NCI-H1930 (cell line): ENCODE results near the gene ZBTB17.
"Not testable (repeated sequence)": the region's sequence is repeated elsewhere in the genome, so short reads cannot be mapped to it uniquely, and the experiment has no call there.

Source experiments
- DNase-seq, 2 experiments: peaks; one replicate each; lab custom pipeline; 2025; lab: John Stamatoyannopoulos, UW

ZBTB17 gene

GRCh38 chr1:15975805-15976680 is at the start of gene ZBTB17:
TSS of gene ZBTB17 (minus strand) at chr1:15976101. CDS start at chr1:15948495, 27,606 bp downstream.
- DNase-seq: peak; percentile 93 to 94

- DNase-seq: no peak
These were observed 47.3 kb upstream of the ZBTB17 start for GRCh38 chr1:16023050-16023653.

- DNase-seq: no peak
These were observed 46.5 kb upstream of the ZBTB17 start for GRCh38 chr1:16022393-16022792.

- DNase-seq: no peak
These were observed 45.8 kb upstream of the ZBTB17 start, which contains the start of gene CLCNKA for GRCh38 chr1:16021681-16022080. TSS of gene CLCNKA (plus strand) at chr1:16022036. CDS start at chr1:16022620, 584 bp downstream.

GRCh38 chr1:16020878-16021277 is 45.0 kb upstream of the ZBTB17 start:
- DNase-seq: not testable (repeated sequence)

GRCh38 chr1:16020325-16020724 is 44.4 kb upstream of the ZBTB17 start:
- no peak for DNase-seq

GRCh38 chr1:16019644-16020277 is 43.9 kb upstream of the ZBTB17 start:
- no peak for DNase-seq

- DNase-seq: no peak
These were observed 43.1 kb upstream of the ZBTB17 start for GRCh38 chr1:16018749-16019643.

GRCh38 chr1:16018308-16018707 is 42.4 kb upstream of the ZBTB17 start:
- no peak for DNase-seq

- DNase-seq: no peak
These were observed 41.8 kb upstream of the ZBTB17 start, which contains the start of gene HSPB7 for GRCh38 chr1:16017461-16018303. TSS of gene HSPB7 (minus strand) at chr1:16018043. CDS start at chr1:16017963, 80 bp downstream.

- DNase-seq: no peak
These were observed 41.2 kb upstream of the ZBTB17 start for GRCh38 chr1:16017076-16017460.

GRCh38 chr1:16015960-16016901 is 40.3 kb upstream of the ZBTB17 start:
- DNase-seq: no peak

- DNase-seq: no peak
These were observed 39.6 kb upstream of the ZBTB17 start for GRCh38 chr1:16015491-16015890.

GRCh38 chr1:16014509-16015482 is 38.9 kb upstream of the ZBTB17 start:
- DNase-seq: no peak

GRCh38 chr1:16013908-16014258 is 38.0 kb upstream of the ZBTB17 start:
- DNase-seq: no peak

GRCh38 chr1:16013220-16013907 is 37.5 kb upstream of the ZBTB17 start:
- DNase-seq: no peak

GRCh38 chr1:16012590-16013219 is 36.8 kb upstream of the ZBTB17 start:
- no peak for DNase-seq
